ENCODE data around the gene STAT5B.

STAT5B gene

GRCh38 chr17:42315402-42316156 lies 39.4 kb upstream of the STAT5B start:
- Histone ChIP-seq H4K91ac (ENCODE audit: low read length) (no peak overlapping the region), H2BK12ac (ENCODE audit: low read length in 2 of 2) (no peak overlapping the region), H2BK15ac (ENCODE audit: low read depth, poor library complexity, severe bottlenecking) (no peak overlapping the region), H4K8ac (ENCODE audit: low read length) (no peak overlapping the region), H3K23ac (ENCODE audit: low read length in 2 of 2) (no peak overlapping the region), H3K4me1 (ENCODE audit: control insufficient read depth, insufficient read depth, low read depth, low read length) (peaks cover 21% of the 10 kb centered on the region), H3K9ac (ENCODE audit: low read length) (no peak overlapping the region), H3K4me3 (ENCODE audit: insufficient read depth in 1 of 2, low read depth in 1 of 2, low read length in 2 of 2) (no peak overlapping the region), H2BK5ac (ENCODE audit: low read depth, low read length, poor library complexity, severe bottlenecking) (no peak overlapping the region), H3K14ac (ENCODE audit: low read length in 2 of 2) (no peak overlapping the region), H3K79me1 (replicated peaks; ENCODE audit: low read length, poor library complexity, severe bottlenecking) (peaks cover 18% of the 10 kb centered on the region), H3K9me3 (ENCODE audit: control insufficient read depth, low read length) (no peaks in the 10 kb centered on the region), H3K4ac (ENCODE audit: low read depth in 1 of 2, low read length in 2 of 2) (no peak overlapping the region), H2BK120ac (ENCODE audit: low read depth, low read length) (no peak overlapping the region), H3K27me3 (ENCODE audit: control insufficient read depth in 1 of 2, insufficient read depth in 1 of 2, low read length in 2 of 2) (no peaks in the 10 kb centered on the region), H2AFZ (ENCODE audit: low read depth, low read length) (no peak overlapping the region), H3K4me2 (ENCODE audit: low read length, poor library complexity, severe bottlenecking) (no peak overlapping the region), H3K36me3 (ENCODE audit: control insufficient read depth in 1 of 2, insufficient read depth in 2 of 2, low read depth in 1 of 2, low read length in 2 of 2) (peaks cover 62 to 77% of the 10 kb centered on the region in 2 experiments), H3K18ac (ENCODE audit: low read depth in 1 of 2, low read length in 2 of 2) (no peak overlapping the region), H3K27ac (ENCODE audit: low read length, poor library complexity, severe bottlenecking) (no peak overlapping the region), H2AK5ac (ENCODE audit: low read length, severe bottlenecking) (no peak overlapping the region)
- whole genome bisulfite sequencing: 94% methylated on average over 10 of the region's 10 CpGs
- DNase-seq: no peak

GRCh38 chr17:42313773-42314566 lies 37.8 kb upstream of the STAT5B start:
- Histone ChIP-seq H3K23ac (ENCODE audit: low read length in 2 of 2) (no peak overlapping the region), H3K4me3 (ENCODE audit: insufficient read depth in 1 of 2, low read depth in 1 of 2, low read length in 2 of 2) (no peak overlapping the region), H3K9me3 (ENCODE audit: control insufficient read depth, low read length) (no peaks in the 10 kb centered on the region), H2AFZ (ENCODE audit: low read depth, low read length) (no peak overlapping the region), H2BK120ac (ENCODE audit: low read depth, low read length) (no peak overlapping the region), H3K36me3 (ENCODE audit: control insufficient read depth in 1 of 2, insufficient read depth in 2 of 2, low read depth in 1 of 2, low read length in 2 of 2) (peaks cover 62 to 78% of the 10 kb centered on the region in 2 experiments), H3K18ac (ENCODE audit: low read depth in 1 of 2, low read length in 2 of 2) (no peak overlapping the region), H3K27ac (ENCODE audit: low read length, poor library complexity, severe bottlenecking) (no peak overlapping the region), H2BK5ac (ENCODE audit: low read depth, low read length, poor library complexity, severe bottlenecking) (no peak overlapping the region), H2AK5ac (ENCODE audit: low read length, severe bottlenecking) (no peak overlapping the region), H4K91ac (ENCODE audit: low read length) (no peak overlapping the region), H2BK15ac (ENCODE audit: low read depth, poor library complexity, severe bottlenecking) (no peak overlapping the region), H4K8ac (ENCODE audit: low read length) (no peak overlapping the region), H3K9ac (ENCODE audit: low read length) (no peak overlapping the region), H3K4me1 (ENCODE audit: control insufficient read depth, insufficient read depth, low read depth, low read length) (peaks cover 15% of the 10 kb centered on the region), H3K4ac (ENCODE audit: low read depth in 1 of 2, low read length in 2 of 2) (no peak overlapping the region), H3K27me3 (ENCODE audit: control insufficient read depth in 1 of 2, insufficient read depth in 1 of 2, low read length in 2 of 2) (no peaks in the 10 kb centered on the region), H2BK12ac (ENCODE audit: low read length in 2 of 2) (no peak overlapping the region), H3K4me2 (ENCODE audit: low read length, poor library complexity, severe bottlenecking) (no peak overlapping the region), H3K14ac (ENCODE audit: low read length in 2 of 2) (no peak overlapping the region), H3K79me1 (replicated peaks; ENCODE audit: low read length, poor library complexity, severe bottlenecking) (peaks cover 14% of the 10 kb centered on the region)
- no peak for DNase-seq
- 89% methylated on average over 12 of the region's 14 CpGs for WGBS

GRCh38 chr17:42313389-42313772 lies 37.2 kb upstream of the STAT5B start:
- Histone ChIP-seq H2BK15ac (ENCODE audit: low read depth, poor library complexity, severe bottlenecking) (no peak overlapping the region), H3K27ac (ENCODE audit: low read length, poor library complexity, severe bottlenecking) (no peak overlapping the region), H3K4me2 (ENCODE audit: low read length, poor library complexity, severe bottlenecking) (no peak overlapping the region), H4K8ac (ENCODE audit: low read length) (no peak overlapping the region), H3K4me3 (ENCODE audit: insufficient read depth in 1 of 2, low read depth in 1 of 2, low read length in 2 of 2) (no peak overlapping the region), H4K91ac (ENCODE audit: low read length) (no peak overlapping the region), H3K9ac (ENCODE audit: low read length) (no peak overlapping the region), H2AK5ac (ENCODE audit: low read length, severe bottlenecking) (no peak overlapping the region), H3K18ac (ENCODE audit: low read depth in 1 of 2, low read length in 2 of 2) (no peak overlapping the region), H2BK12ac (ENCODE audit: low read length in 2 of 2) (no peak overlapping the region), H3K4me1 (ENCODE audit: control insufficient read depth, insufficient read depth, low read depth, low read length) (peaks cover 15% of the 10 kb centered on the region), H2BK5ac (ENCODE audit: low read depth, low read length, poor library complexity, severe bottlenecking) (no peak overlapping the region), H2BK120ac (ENCODE audit: low read depth, low read length) (no peak overlapping the region), H3K79me1 (replicated peaks; ENCODE audit: low read length, poor library complexity, severe bottlenecking) (peaks cover 12% of the 10 kb centered on the region), H3K23ac (ENCODE audit: low read length in 2 of 2) (no peak overlapping the region), H3K14ac (ENCODE audit: low read length in 2 of 2) (no peak overlapping the region), H3K4ac (ENCODE audit: low read depth in 1 of 2, low read length in 2 of 2) (no peak overlapping the region), H3K9me3 (ENCODE audit: control insufficient read depth, low read length) (no peaks in the 10 kb centered on the region), H2AFZ (ENCODE audit: low read depth, low read length) (no peak overlapping the region), H3K36me3 (ENCODE audit: control insufficient read depth in 1 of 2, insufficient read depth in 2 of 2, low read depth in 1 of 2, low read length in 2 of 2) (peaks cover 56 to 78% of the 10 kb centered on the region in 2 experiments), H3K27me3 (ENCODE audit: control insufficient read depth in 1 of 2, insufficient read depth in 1 of 2, low read length in 2 of 2) (no peaks in the 10 kb centered on the region)
- DNase-seq: no peak
- 97% methylated on average over 3 of the region's 4 CpGs for WGBS
